H1 (cell line): ENCODE measurements around the gene TGFA. TPM values are rescaled to one million over a fixed set of nuclear protein-coding genes. Genes with fewer than 3 reads are reported as not detected.

ENCODE experiments used
- CTCF ChIA-PET: fragments of 300-600 bp; sonication (Branson Sonifier 250); formaldehyde crosslinking; loops from one replicate; lab custom pipeline; 2021; ENCODE audit not compliant: partially characterized antibody; lab: Charles Lee
- POLR2A ChIA-PET: fragments of 300-600 bp; sonication (Branson Sonifier 250); formaldehyde crosslinking; loops from one replicate; lab custom pipeline; 2021; ENCODE audit warnings: inconsistent platforms; ENCODE audit not compliant: partially characterized antibody; lab: Charles Lee
- DNase-seq, 2 experiments: peaks; one replicate each; pipeline versions ENCODE4 v3.0.0 to v3.0.0-alpha.2; 2010 to 2022; ENCODE audit warnings: low spot score in 2 of 2, low read depth in 1 of 2, mixed read lengths in 1 of 2
- FAIRE-seq: peaks from 2 replicates; lab custom pipeline; 2011; peaks lifted over from hg19 to GRCh38; lab: Jason Lieb, UNC
- H2AFZ ChIP-seq: 2 replicates; pipeline ENCODE4 v1.8.1; 2012; ENCODE audit warnings: low read length, inconsistent platforms
- H2AK5ac ChIP-seq: 2 replicates; pipeline ENCODE4 v1.6.1; 2013; ENCODE audit warnings: low read depth, low read length
- H2BK120ac ChIP-seq: replicated peaks from 2 replicates; pipeline ENCODE3; 2013; ENCODE audit warnings: low read depth, low read length, inconsistent platforms
- H2BK12ac ChIP-seq: 2 replicates; pipeline ENCODE4 v1.6.1; 2013; ENCODE audit warnings: low read depth, low read length
- H2BK15ac ChIP-seq: 2 replicates; pipeline ENCODE4 v1.6.1; 2013; ENCODE audit warnings: low read length
- H2BK20ac ChIP-seq: 2 replicates; pipeline ENCODE4 v1.6.1; 2013; ENCODE audit warnings: low read length
- H2BK5ac ChIP-seq: 2 replicates; pipeline ENCODE4 v1.6.1; 2013; ENCODE audit warnings: low read depth, low read length
- H3K14ac ChIP-seq: 2 replicates; pipeline ENCODE4 v1.6.1; 2013; ENCODE audit warnings: inconsistent platforms; ENCODE audit not compliant: insufficient read length
- H3K18ac ChIP-seq: 2 replicates; pipeline ENCODE4 v1.6.1; 2013; ENCODE audit warnings: low read length; ENCODE audit errors: extremely low read depth
- H3K23ac ChIP-seq: 2 replicates; pipeline ENCODE4 v1.6.1; 2013; ENCODE audit warnings: inconsistent platforms; ENCODE audit not compliant: insufficient read length
- H3K23me2 ChIP-seq: 2 replicates; pipeline ENCODE4 v1.6.1; 2013; ENCODE audit warnings: low read depth, low read length
- H3K27ac ChIP-seq: 2 replicates; pipeline ENCODE4 v1.6.1; 2011; ENCODE audit warnings: low read depth, low read length, inconsistent platforms
- H3K27me3 ChIP-seq, 4 experiments: replicated peaks in 1 of 4; 1 replicate in 1 of 4; 2 replicates in 3 of 4; pipeline versions ENCODE4 v1.6.1 to v1.8.1; 2011 to 2013; ENCODE audit warnings: low read length in 3 of 4, mild to moderate bottlenecking in 3 of 4, inconsistent platforms in 2 of 4, mixed read lengths in 2 of 4, moderate library complexity in 1 of 4; ENCODE audit not compliant: control insufficient read depth in 3 of 4, insufficient read depth in 3 of 4; ENCODE audit errors: extremely low read depth in 1 of 4
- H3K36me3 ChIP-seq, 4 experiments: 2 replicates each; pipeline versions ENCODE4 v1.6.1 to v1.8.1; 2011 to 2013; ENCODE audit warnings: mild to moderate bottlenecking in 4 of 4, low read length in 3 of 4, moderate library complexity in 2 of 4, control low read depth in 1 of 4, inconsistent platforms in 1 of 4; ENCODE audit not compliant: insufficient read depth in 4 of 4, control insufficient read depth in 2 of 4
- H3K4ac ChIP-seq: replicated peaks from 2 replicates; pipeline ENCODE3; 2013; ENCODE audit warnings: low read length, low read depth, mixed read lengths, inconsistent platforms; ENCODE audit not compliant: insufficient read length
- H3K4me1 ChIP-seq, 4 experiments: replicated peaks in 1 of 4; 1 replicate in 1 of 4; 2 replicates in 3 of 4; pipeline versions ENCODE4 v1.6.1 to v1.8.1; 2011 to 2013; ENCODE audit warnings: low read length in 3 of 4, inconsistent platforms in 2 of 4, mixed read lengths in 1 of 4; ENCODE audit not compliant: insufficient read depth in 4 of 4, control insufficient read depth in 3 of 4
- H3K4me2 ChIP-seq, 2 experiments: 2 replicates each; pipeline versions ENCODE4 v1.6.1 to v1.8.1; 2011 to 2013; ENCODE audit warnings: low read depth in 2 of 2, low read length in 2 of 2, control low read depth in 1 of 2, inconsistent platforms in 1 of 2, mild to moderate bottlenecking in 1 of 2; ENCODE audit not compliant: insufficient read depth in 1 of 2
- H3K4me3 ChIP-seq, 4 experiments: fragments of 200-600, 300-600 bp in 1 of 4; sonication (generic), shearing (Covaris generic), sonication (Bioruptor Twin) in 1 of 4; 2 replicates each; pipeline versions ENCODE4 v1.5.1 to v1.8.1; 2011 to 2016; ENCODE audit warnings: low read length in 4 of 4, low read depth in 3 of 4, control low read depth in 2 of 4, inconsistent platforms in 2 of 4, mild to moderate bottlenecking in 2 of 4, mixed read lengths in 1 of 4, moderate library complexity in 1 of 4; ENCODE audit not compliant: insufficient read depth in 2 of 4; ENCODE audit errors: extremely low read depth in 1 of 4
- H3K56ac ChIP-seq: replicated peaks from 2 replicates; pipeline ENCODE3; 2013; ENCODE audit warnings: low read depth, mild to moderate bottlenecking, mixed read lengths, low read length, inconsistent platforms; ENCODE audit not compliant: insufficient read length
- H3K79me1 ChIP-seq: 2 replicates; pipeline ENCODE4 v1.6.1; 2013; ENCODE audit warnings: low read depth, low read length, control low read depth
- H3K79me2 ChIP-seq, 2 experiments: 2 replicates each; pipeline versions ENCODE4 v1.6.1 to v1.8.1; 2012 to 2013; ENCODE audit warnings: low read length in 2 of 2, mild to moderate bottlenecking in 2 of 2, inconsistent platforms in 1 of 2; ENCODE audit not compliant: insufficient read depth in 2 of 2, control insufficient read depth in 1 of 2
- H3K9ac ChIP-seq, 4 experiments: replicated peaks in 1 of 4; 1 replicate in 1 of 4; 2 replicates in 3 of 4; pipeline versions ENCODE4 v1.6.1 to v1.8.1; 2011 to 2013; ENCODE audit warnings: low read depth in 3 of 4, low read length in 3 of 4, control low read depth in 2 of 4, mild to moderate bottlenecking in 2 of 4, moderate library complexity in 2 of 4, inconsistent platforms in 1 of 4; ENCODE audit errors: extremely low read depth in 1 of 4
- H3K9me3 ChIP-seq, 2 experiments: 2 replicates each; pipeline versions ENCODE4 v1.6.1 to v1.8.1; 2012 to 2013; ENCODE audit warnings: mild to moderate bottlenecking in 2 of 2, moderate library complexity in 2 of 2, control low read depth in 1 of 2, inconsistent platforms in 1 of 2, low read depth in 1 of 2, low read length in 1 of 2, mixed read lengths in 1 of 2; ENCODE audit not compliant: insufficient read depth in 2 of 2
- H4K20me1 ChIP-seq, 2 experiments: replicated peaks in 1 of 2; 2 replicates each; pipeline versions ENCODE3 to v1.8.1; 2011 to 2013; ENCODE audit warnings: inconsistent platforms in 2 of 2, low read length in 2 of 2, mild to moderate bottlenecking in 1 of 2; ENCODE audit not compliant: insufficient read depth in 2 of 2, control insufficient read depth in 1 of 2
- H4K5ac ChIP-seq: 2 replicates; pipeline ENCODE4 v1.6.1; 2013; ENCODE audit warnings: low read length, low read depth, mixed read lengths, inconsistent platforms; ENCODE audit not compliant: insufficient read length
- H4K8ac ChIP-seq: 2 replicates; pipeline ENCODE4 v1.8.0; 2013; ENCODE audit warnings: mild to moderate bottlenecking, moderate library complexity, low read length, inconsistent platforms; ENCODE audit not compliant: insufficient read depth; ENCODE audit errors: extremely low read depth
- H4K91ac ChIP-seq: replicated peaks from 2 replicates; pipeline ENCODE3; 2013; ENCODE audit warnings: low read length, mixed read lengths, inconsistent platforms; ENCODE audit not compliant: insufficient read length
- ASH2L ChIP-seq: fragments of 200-600, 300-600 bp; sonication (generic); IDR thresholded peaks from one replicate; pipeline ENCODE4 v1.7.1; 2017; ENCODE audit warnings: low read length
- CHD2 ChIP-seq: IDR thresholded peaks from 2 replicates; pipeline ENCODE4 v1.6.1; 2012; ENCODE audit warnings: low read length, improper control_type of control experiment
- CREB1 ChIP-seq: IDR thresholded peaks from 2 replicates; pipeline ENCODE4 v1.6.1; 2012; ENCODE audit warnings: inconsistent platforms
- HDAC2 ChIP-seq, 2 experiments: fragments of 300-600 bp in 1 of 2; sonication (generic) in 1 of 2; IDR thresholded peaks; 2 replicates each; pipeline ENCODE4 v1.6.1; 2011 to 2012; ENCODE audit warnings: low read depth in 2 of 2, low read length in 2 of 2, mild to moderate bottlenecking in 2 of 2, moderate library complexity in 2 of 2, borderline replicate concordance in 1 of 2, inconsistent platforms in 1 of 2
- PHF8 ChIP-seq: fragments of 200-600 bp; sonication (generic); conservative IDR thresholded peaks from 2 replicates; pipeline ENCODE4 v1.7.1; 2012; ENCODE audit warnings: low read depth, mild to moderate bottlenecking, inconsistent platforms, low read length, moderate library complexity
- POU5F1 ChIP-seq: IDR thresholded peaks from 2 replicates; pipeline ENCODE4 v1.6.1; 2011; ENCODE audit warnings: low read depth, mild to moderate bottlenecking, low read length, moderate library complexity
- RAD21 ChIP-seq, 2 experiments: IDR thresholded peaks in 1 of 2; conservative IDR thresholded peaks in 1 of 2; 2 replicates each; pipeline ENCODE4 v1.6.1; 2011; ENCODE audit warnings: low read depth in 2 of 2, low read length in 2 of 2, improper control_type of control experiment in 1 of 2, inconsistent platforms in 1 of 2, mild to moderate bottlenecking in 1 of 2, moderate library complexity in 1 of 2
- RNF2 ChIP-seq: fragments of 200-900, 300-1000 bp; sonication (generic); IDR thresholded peaks from 2 replicates; pipeline ENCODE4 v1.7.1; 2016; ENCODE audit warnings: borderline replicate concordance, low read depth, mild to moderate bottlenecking, antibody characterized with exemption, low read length; ENCODE audit not compliant: poor library complexity, severe bottlenecking; ENCODE audit errors: missing control alignments
- SIN3A ChIP-seq, 2 experiments: IDR thresholded peaks in 1 of 2; conservative IDR thresholded peaks in 1 of 2; 2 replicates each; pipeline ENCODE4 v1.6.1; 2011 to 2012; ENCODE audit warnings: low read length in 2 of 2, improper control_type of control experiment in 1 of 2, low read depth in 1 of 2, mild to moderate bottlenecking in 1 of 2
- SIRT6 ChIP-seq: IDR thresholded peaks from one replicate; pipeline ENCODE4 v1.7.1; 2012; ENCODE audit warnings: low read length, inconsistent platforms
- SIX5 ChIP-seq: IDR thresholded peaks from 2 replicates; pipeline ENCODE4 v1.6.1; 2011; ENCODE audit warnings: mild to moderate bottlenecking, low read depth, low read length
- TAF1 ChIP-seq: IDR thresholded peaks from 2 replicates; pipeline ENCODE4 v1.6.1; 2011; ENCODE audit warnings: mild to moderate bottlenecking, low read depth, low read length
- TBP ChIP-seq: IDR thresholded peaks from 2 replicates; pipeline ENCODE4 v1.6.1; 2011; ENCODE audit warnings: low read depth, low read length, improper control_type of control experiment
- TEAD4 ChIP-seq: IDR thresholded peaks from 2 replicates; pipeline ENCODE4 v1.6.1; 2012; ENCODE audit warnings: low read depth, low read length, inconsistent platforms, mixed read lengths
- YY1 ChIP-seq: IDR thresholded peaks from 2 replicates; pipeline ENCODE4 v1.6.1; 2011; ENCODE audit warnings: low read depth, mild to moderate bottlenecking, low read length
- WGBS, 2 experiments: shearing (Covaris generic) in 1 of 2; methylation state at CpG; one replicate each; pipeline versions ENCODE4 v1.1.6 to v1.1.7; 2013 to 2015; ENCODE audit warnings: low lambda C conversion rate in 2 of 2, mixed read lengths in 2 of 2, inconsistent platforms in 1 of 2, low coverage in 1 of 2, missing lambda C conversion rate in 1 of 2; ENCODE audit not compliant: insufficient replicate concordance in 2 of 2, insufficient coverage in 1 of 2, insufficient read length in 1 of 2; ENCODE audit errors: extremely low coverage in 1 of 2, missing lambda C conversion rate in 1 of 2; 5-methylcytosine and 5-hydroxymethylcytosine counted together
- polyA plus RNA-seq, 7 experiments: library from polyadenylated mRNA; depleted of rRNA in 3 of 7; stranded (reverse) in 5 of 7; unstranded in 2 of 7; fragments of >200 nt in 5 of 7; fragments of 200-250 nt in 2 of 7; gene quantifications; 1 replicate in 5 of 7; 2 replicates in 1 of 7; 4 replicates in 1 of 7; pipeline versions ENCODE4 v1.2.1 to v1.2.3, GENCODE V29; 2011 to 2013; ENCODE audit warnings: missing spikeins in 2 of 7, mixed read lengths in 2 of 7
- total RNA-seq: library from RNA; stranded (reverse); fragmentation: NEBNext Ultra II Directional; extraction: Animal tissue kit (Norgen Biotek cat#: 25700); gene quantifications from 2 replicates; pipeline ENCODE4 v1.2.1, GENCODE V29; 2021

TGFA gene
- total and polyA plus RNA-seq, 2 of the 8 experiments (the other 6 are each of a cell fraction or from before 2014, with no cell fraction given), result 1.8 to 3.7 TPM

- H3K9me3 ChIP-seq, result no peaks in the 10 kb centered on the region
- no peaks in the 10 kb centered on the region for H3K79me1 ChIP-seq
- no peaks in the 10 kb centered on the region for H4K20me1 ChIP-seq
- H2BK5ac ChIP-seq, result no peak overlapping the region
- no peak overlapping the region for H4K91ac ChIP-seq
- H3K56ac ChIP-seq, result no peak overlapping the region
- no peak overlapping the region for H2BK20ac ChIP-seq
- 88% methylated on average over 2 of the region's 2 CpGs; no CpG with 5 or more reads in 1 of the 2 experiments for WGBS, 2 experiments
- H3K79me2 ChIP-seq, result no peaks in the 10 kb centered on the region
- H3K9ac ChIP-seq, result no peak overlapping the region
- no peak overlapping the region for H3K4ac ChIP-seq
- H3K14ac ChIP-seq, result no peak overlapping the region
- no peak overlapping the region for H2BK15ac ChIP-seq
- FAIRE-seq, result no peak
- H3K27me3 ChIP-seq, result peaks cover 0 to 10% (median 2%) of the 10 kb centered on the region in 4 experiments; a peak in 4 of 7 replicates
- DNase-seq, result no peak
- H3K4me3 ChIP-seq, result no peak overlapping the region
- POLR2A ChIA-PET, result no interaction called here
- H3K4me2 ChIP-seq, result no peak overlapping the region
- H3K36me3 ChIP-seq, result no peaks in the 10 kb centered on the region
- no peak overlapping the region for H3K18ac ChIP-seq
- H2AFZ ChIP-seq, result 0 out of 2 replicates have a peak overlapping the region, but pooled peaks have one; percentile 29
- no peaks in the 10 kb centered on the region for H3K23me2 ChIP-seq
- no peak overlapping the region for H2BK120ac ChIP-seq
- no peak overlapping the region for H3K27ac ChIP-seq
- no peak overlapping the region for H4K8ac ChIP-seq
- no peak overlapping the region for H3K23ac ChIP-seq
- no peaks in the 10 kb centered on the region for H3K4me1 ChIP-seq
- no peak overlapping the region for H4K5ac ChIP-seq
- CTCF ChIA-PET, result interaction anchor here (1.4 kb wide), 2 partner anchors 34 to 65 kb away, joined by 3 to 5 read pairs; no protein-coding TSS in a partner anchor
- H2AK5ac ChIP-seq, result no peak overlapping the region
- H2BK12ac ChIP-seq, result no peak overlapping the region
- TF ChIP-seq CHD2 (no peak), TBP (no peak), SIX5 (no peak), POU5F1 (no peak), SIN3A (conservative IDR thresholded peaks at IDR 0.05 in 1 of 2, IDR thresholded peaks at IDR 0.05 in 1 of 2; ENCODE audit: low read depth in 1 of 2, low read length in 2 of 2) (no peak), HDAC2 (IDR thresholded peaks at IDR 0.05; ENCODE audit: borderline replicate concordance in 1 of 2, low read depth in 2 of 2, low read length in 2 of 2) (no peak), PHF8 (no peak), RAD21 (IDR thresholded peaks at IDR 0.05 in 1 of 2, conservative IDR thresholded peaks at IDR 0.05 in 1 of 2; ENCODE audit: low read depth in 2 of 2, low read length in 2 of 2) (no peak), CREB1 (no peak), TAF1 (no peak), SIRT6 (no peak), ASH2L (no peak), YY1 (no peak), TEAD4 (no peak), RNF2 (no peak)
Observed at GRCh38 chr2:70426341-70426740, 127.3 kb downstream of the TGFA start.
